BJ (cell line): Measurements from ENCODE around the gene NRN1. TPM values are rescaled to one million over a fixed set of nuclear protein-coding genes. Genes with fewer than 3 reads are reported as not detected.
"Not testable (repeated sequence)": the region's sequence is repeated elsewhere in the genome, so short reads cannot be mapped to it uniquely, and the experiment has no call there.

Experiments
- CTCF ChIA-PET: fragments of 350-600 bp; formaldehyde crosslinking; extraction: SDS; loops from one replicate; lab custom pipeline; 2021; ENCODE audit warnings: antibody characterized with exemption, inconsistent platforms; lab: Yijun Ruan, JAX
- POLR2A ChIA-PET: fragments of 300-600 bp; sonication (Branson Sonifier 250); formaldehyde crosslinking; extraction: SDS; loops from one replicate; lab custom pipeline; 2021; ENCODE audit warnings: antibody characterized with exemption; lab: Charles Lee
- DNase-seq: peaks from one replicate; pipeline ENCODE4 v3.0.0-alpha.2; 2011; ENCODE audit warnings: low read depth
- H3K27me3 ChIP-seq: 2 replicates; pipeline ENCODE4 v1.6.0; 2011; ENCODE audit warnings: low read length; ENCODE audit not compliant: control insufficient read depth, insufficient read depth
- H3K36me3 ChIP-seq: 2 replicates; pipeline ENCODE4 v1.5.1; 2011; ENCODE audit warnings: low read length; ENCODE audit not compliant: control insufficient read depth, insufficient read depth
- H3K4me3 ChIP-seq: 2 replicates; pipeline ENCODE4 v1.5.1; 2011; ENCODE audit warnings: low read depth, mild to moderate bottlenecking, control low read depth, low read length
- polyA plus RNA-seq: library from polyadenylated mRNA; depleted of rRNA; stranded (reverse); fragments of >200 nt; gene quantifications from 2 replicates; pipeline ENCODE4 v1.2.3, GENCODE V29; 2011
- TF ChIP-seq, protein P1 (sequence below): IDR thresholded peaks from 2 replicates; pipeline ENCODE4 v1.5.1; 2011; ENCODE audit warnings: low read depth, mild to moderate bottlenecking, control low read depth, inconsistent platforms, low read length, moderate library complexity; ENCODE audit not compliant: insufficient read depth

NRN1 gene
- polyA plus RNA-seq, 1 experiment = 1.1 TPM

DNA sequence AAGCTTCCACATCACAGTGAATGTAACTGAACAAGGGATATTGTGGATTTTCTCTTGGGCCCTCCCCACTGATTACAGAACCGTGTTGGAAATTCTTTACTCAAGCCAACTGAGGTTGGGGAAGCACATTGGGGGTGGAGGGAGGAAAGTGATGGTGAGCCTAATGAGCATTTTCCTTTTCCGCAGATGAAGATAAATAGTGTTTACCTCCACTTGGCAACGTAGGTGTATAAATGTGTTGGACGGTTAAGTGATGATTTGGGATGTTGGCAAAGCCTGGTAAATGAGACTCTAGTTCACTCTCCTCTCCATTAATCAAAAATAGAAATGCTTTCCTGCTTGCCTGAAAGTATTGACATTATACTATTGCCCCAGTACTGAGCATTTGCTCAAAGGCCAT, 27.1 kb upstream of the NRN1 start:
- ChIA-PET CTCF (no interaction called here), POLR2A (no interaction called here)
- no peak for DNase-seq
- TF ChIP-seq, protein P1, sequence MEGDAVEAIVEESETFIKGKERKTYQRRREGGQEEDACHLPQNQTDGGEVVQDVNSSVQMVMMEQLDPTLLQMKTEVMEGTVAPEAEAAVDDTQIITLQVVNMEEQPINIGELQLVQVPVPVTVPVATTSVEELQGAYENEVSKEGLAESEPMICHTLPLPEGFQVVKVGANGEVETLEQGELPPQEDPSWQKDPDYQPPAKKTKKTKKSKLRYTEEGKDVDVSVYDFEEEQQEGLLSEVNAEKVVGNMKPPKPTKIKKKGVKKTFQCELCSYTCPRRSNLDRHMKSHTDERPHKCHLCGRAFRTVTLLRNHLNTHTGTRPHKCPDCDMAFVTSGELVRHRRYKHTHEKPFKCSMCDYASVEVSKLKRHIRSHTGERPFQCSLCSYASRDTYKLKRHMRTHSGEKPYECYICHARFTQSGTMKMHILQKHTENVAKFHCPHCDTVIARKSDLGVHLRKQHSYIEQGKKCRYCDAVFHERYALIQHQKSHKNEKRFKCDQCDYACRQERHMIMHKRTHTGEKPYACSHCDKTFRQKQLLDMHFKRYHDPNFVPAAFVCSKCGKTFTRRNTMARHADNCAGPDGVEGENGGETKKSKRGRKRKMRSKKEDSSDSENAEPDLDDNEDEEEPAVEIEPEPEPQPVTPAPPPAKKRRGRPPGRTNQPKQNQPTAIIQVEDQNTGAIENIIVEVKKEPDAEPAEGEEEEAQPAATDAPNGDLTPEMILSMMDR = no peak
- Histone ChIP-seq H3K27me3 (no peaks in the 10 kb centered on the region), H3K4me3 (no peak overlapping the region), H3K36me3 (no peaks in the 10 kb centered on the region)

DNA sequence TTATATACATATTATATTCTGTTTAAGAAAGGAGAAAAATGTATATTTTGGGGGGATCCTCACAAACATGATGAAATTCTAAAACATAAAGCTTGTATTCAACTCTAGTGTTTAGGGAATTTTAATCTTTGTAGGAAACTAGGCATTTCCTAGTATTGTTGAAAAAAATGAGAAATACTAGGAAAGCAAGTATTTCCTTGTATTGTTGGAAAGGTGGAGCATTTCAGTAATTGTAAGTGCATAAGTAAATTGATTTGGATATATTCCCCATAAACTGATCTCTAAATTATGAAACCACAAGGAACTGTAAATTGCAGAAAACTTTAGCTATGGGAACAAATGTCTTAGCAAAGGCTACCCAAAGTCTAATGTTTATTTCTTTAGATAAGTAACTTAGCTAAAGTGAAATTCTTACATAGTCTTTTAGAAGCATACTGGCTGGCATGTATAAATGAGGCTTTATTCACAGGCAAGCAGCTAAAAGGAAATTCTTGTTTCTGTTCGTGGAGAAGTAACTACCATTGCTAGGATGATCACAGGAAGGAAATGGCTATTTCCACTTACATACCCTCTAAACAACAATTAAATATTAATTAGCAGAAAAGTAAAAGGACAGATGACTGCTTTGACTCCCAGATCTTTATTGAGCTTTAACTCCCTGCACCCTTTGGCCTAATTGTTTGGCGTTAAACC, 19.9 kb upstream of the NRN1 start:
- no peaks in the 10 kb centered on the region for H3K36me3 ChIP-seq
- H3K27me3 ChIP-seq = no peaks in the 10 kb centered on the region
- CTCF ChIA-PET = interaction anchor here (1.0 kb wide), 1 partner anchor 556 kb away, joined by 3 read pairs; no protein-coding TSS in a partner anchor
- no peak overlapping the region for H3K4me3 ChIP-seq
- DNase-seq = no peak
- POLR2A ChIA-PET = no interaction called here
- TF ChIP-seq, protein P1 = no peak

DNA sequence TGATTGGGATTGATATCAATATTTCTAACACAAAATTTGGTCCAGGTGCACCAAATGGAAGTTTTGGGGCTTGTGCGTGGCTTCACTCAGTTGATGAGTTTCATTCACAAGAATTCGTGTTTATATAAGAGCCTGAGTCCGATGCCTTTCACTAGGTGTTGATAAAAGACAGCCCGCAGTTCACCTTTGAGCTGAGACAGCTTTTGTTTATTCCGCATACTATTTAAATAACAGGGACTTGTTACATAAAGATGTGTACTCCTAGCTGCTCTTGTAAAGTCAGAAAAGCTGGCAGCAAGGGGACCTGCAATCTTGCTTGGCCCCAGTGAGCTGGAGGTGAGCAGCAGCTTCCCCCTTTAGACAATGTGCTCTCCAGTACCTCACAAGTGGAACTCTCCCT, 19.0 kb upstream of the NRN1 start:
- no peak for DNase-seq
- POLR2A ChIA-PET = no interaction called here
- CTCF ChIA-PET = no interaction called here
- H3K36me3 ChIP-seq = no peaks in the 10 kb centered on the region
- TF ChIP-seq, protein P1 = no peak
- no peak overlapping the region for H3K4me3 ChIP-seq
- H3K27me3 ChIP-seq = no peaks in the 10 kb centered on the region

- POLR2A ChIA-PET = no interaction called here
- Histone ChIP-seq H3K27me3 (no peaks in the 10 kb centered on the region), H3K36me3 (no peaks in the 10 kb centered on the region), H3K4me3 (no peak overlapping the region)
- no peak for DNase-seq
- CTCF ChIA-PET = no interaction called here
- TF ChIP-seq, protein P1 = no peak
Measured at GRCh38 chr6:6024220-6024619, 17.5 kb upstream of the NRN1 start.

- H3K4me3 ChIP-seq, POLR2A ChIA-PET, H3K36me3 ChIP-seq, CTCF ChIA-PET, H3K27me3 ChIP-seq, DNase-seq: not testable (repeated sequence)
Measured at GRCh38 chr6:6022841-6023240, 16.1 kb upstream of the NRN1 start.
